ENCODE data around the gene CRTC3.
A peak's percentile ranks its signal among the peaks of the same experiment; 100 is the strongest.

Gene CRTC3

GRCh38 chr15:90596943-90597342 lies 67.2 kb downstream of the CRTC3 start:
- DNase-seq, result no peak

- DNase-seq, result peak in 2 of 5 experiments; percentile 10 to 91
These were observed 67.9 kb downstream of the CRTC3 start for GRCh38 chr15:90597577-90597976.

GRCh38 chr15:90598031-90598577 lies 68.4 kb downstream of the CRTC3 start:
- DNase-seq, result peak in 1 of 5 experiments; percentile 52

GRCh38 chr15:90598679-90599078 lies 69.0 kb downstream of the CRTC3 start:
- no peak for DNase-seq

GRCh38 chr15:90599116-90599515 lies 69.4 kb downstream of the CRTC3 start:
- DNase-seq, result peak in 1 of 5 experiments; percentile 27

- DNase-seq, result peak in 1 of 5 experiments; percentile 64
These were observed 69.9 kb downstream of the CRTC3 start for GRCh38 chr15:90599644-90600043.

- no peak for DNase-seq
These were observed 71.2 kb downstream of the CRTC3 start for GRCh38 chr15:90600954-90601353.

- peak in 2 of 5 experiments; percentile 18 to 66 for DNase-seq
These were observed 74.2 kb downstream of the CRTC3 start for GRCh38 chr15:90603893-90604292.

GRCh38 chr15:90606641-90607040 lies 76.9 kb downstream of the CRTC3 start:
- DNase-seq, result no peak

GRCh38 chr15:90607361-90607760 lies 77.6 kb downstream of the CRTC3 start:
- no peak for DNase-seq

- DNase-seq, result no peak
These were observed 79.8 kb downstream of the CRTC3 start for GRCh38 chr15:90609242-90610180.

- DNase-seq, result no peak
These were observed 80.5 kb downstream of the CRTC3 start for GRCh38 chr15:90610190-90610589.

GRCh38 chr15:90611157-90611556 lies 81.4 kb downstream of the CRTC3 start:
- no peak for DNase-seq

- DNase-seq, result peak in 1 of 5 experiments; percentile 64
These were observed 87.4 kb downstream of the CRTC3 start for GRCh38 chr15:90617171-90617570.

GRCh38 chr15:90617668-90618097 lies 88.0 kb downstream of the CRTC3 start:
- no peak for DNase-seq

GRCh38 chr15:90618330-90619125 lies 88.8 kb downstream of the CRTC3 start:
- DNase-seq, result no peak

GRCh38 chr15:90619468-90619867 lies 89.7 kb downstream of the CRTC3 start:
- peak in 1 of 5 experiments; percentile 74 for DNase-seq

GRCh38 chr15:90619939-90620338 lies 90.2 kb downstream of the CRTC3 start:
- DNase-seq, result peak in 1 of 5 experiments; percentile 63

- DNase-seq, result peak in 1 of 5 experiments; percentile 77
These were observed 90.8 kb downstream of the CRTC3 start for GRCh38 chr15:90620379-90621067.

- no peak for DNase-seq
These were observed 94.1 kb downstream of the CRTC3 start for GRCh38 chr15:90623854-90624253.

GRCh38 chr15:90624278-90624981 lies 94.7 kb downstream of the CRTC3 start:
- no peak for DNase-seq

- no peak for DNase-seq
These were observed 95.3 kb downstream of the CRTC3 start for GRCh38 chr15:90625037-90625436.
